IPS-15b (cell line): Measurements from ENCODE around the gene TRIM46.

ENCODE experiments used
- H3K27me3 ChIP-seq: one replicate; pipeline ENCODE4 v1.6.1; 2013; ENCODE audit warnings: low read length; ENCODE audit not compliant: control insufficient read depth, insufficient read depth
- H3K36me3 ChIP-seq: one replicate; pipeline ENCODE4 v1.6.1; 2013; ENCODE audit warnings: low read length; ENCODE audit not compliant: control insufficient read depth, insufficient read depth
- H3K4me1 ChIP-seq: one replicate; pipeline ENCODE4 v1.6.1; 2013; ENCODE audit warnings: mild to moderate bottlenecking, low read length; ENCODE audit not compliant: control insufficient read depth, insufficient read depth
- H3K4me3 ChIP-seq: one replicate; pipeline ENCODE4 v1.5.1; 2013; ENCODE audit warnings: low read depth, low read length
- H3K9ac ChIP-seq: one replicate; pipeline ENCODE4 v1.6.1; 2013; ENCODE audit warnings: low read depth, mild to moderate bottlenecking, low read length
- H3K9me3 ChIP-seq: one replicate; pipeline ENCODE4 v1.6.1; 2013; ENCODE audit warnings: mild to moderate bottlenecking, low read length; ENCODE audit not compliant: control insufficient read depth, insufficient read depth

The TRIM46 gene

GRCh38 chr1:155177192-155177917, 3.7 kb downstream of the TRIM46 start:
- Histone ChIP-seq H3K9me3 (no peaks in the 10 kb centered on the region), H3K9ac (no peak overlapping the region), H3K4me3 (no peak overlapping the region), H3K27me3 (no peaks in the 10 kb centered on the region), H3K4me1 (peaks cover 4% of the 10 kb centered on the region), H3K36me3 (peaks cover 32% of the 10 kb centered on the region)

DNA sequence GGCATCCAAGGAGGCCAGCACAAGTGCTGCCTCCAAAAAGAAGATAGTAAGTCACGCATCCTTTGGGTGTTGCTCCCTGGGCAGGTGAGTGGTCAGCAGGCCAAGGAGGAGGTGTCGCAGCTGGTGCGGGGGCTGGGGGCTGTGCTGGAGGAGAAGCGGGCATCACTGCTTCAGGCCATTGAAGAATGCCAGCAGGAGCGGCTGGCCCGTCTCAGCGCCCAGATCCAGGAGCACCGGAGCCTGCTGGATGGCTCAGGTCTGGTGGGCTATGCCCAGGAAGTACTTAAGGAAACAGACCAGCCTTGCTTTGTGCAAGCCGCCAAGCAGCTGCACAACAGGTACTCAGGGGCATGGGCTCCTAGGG, 4.3 kb downstream of the TRIM46 start:
- peaks cover 32% of the 10 kb centered on the region for H3K36me3 ChIP-seq
- H3K4me3 ChIP-seq: no peak overlapping the region
- H3K9me3 ChIP-seq: no peaks in the 10 kb centered on the region
- H3K27me3 ChIP-seq: no peaks in the 10 kb centered on the region
- H3K9ac ChIP-seq: no peak overlapping the region
- H3K4me1 ChIP-seq: peaks cover 4% of the 10 kb centered on the region

DNA sequence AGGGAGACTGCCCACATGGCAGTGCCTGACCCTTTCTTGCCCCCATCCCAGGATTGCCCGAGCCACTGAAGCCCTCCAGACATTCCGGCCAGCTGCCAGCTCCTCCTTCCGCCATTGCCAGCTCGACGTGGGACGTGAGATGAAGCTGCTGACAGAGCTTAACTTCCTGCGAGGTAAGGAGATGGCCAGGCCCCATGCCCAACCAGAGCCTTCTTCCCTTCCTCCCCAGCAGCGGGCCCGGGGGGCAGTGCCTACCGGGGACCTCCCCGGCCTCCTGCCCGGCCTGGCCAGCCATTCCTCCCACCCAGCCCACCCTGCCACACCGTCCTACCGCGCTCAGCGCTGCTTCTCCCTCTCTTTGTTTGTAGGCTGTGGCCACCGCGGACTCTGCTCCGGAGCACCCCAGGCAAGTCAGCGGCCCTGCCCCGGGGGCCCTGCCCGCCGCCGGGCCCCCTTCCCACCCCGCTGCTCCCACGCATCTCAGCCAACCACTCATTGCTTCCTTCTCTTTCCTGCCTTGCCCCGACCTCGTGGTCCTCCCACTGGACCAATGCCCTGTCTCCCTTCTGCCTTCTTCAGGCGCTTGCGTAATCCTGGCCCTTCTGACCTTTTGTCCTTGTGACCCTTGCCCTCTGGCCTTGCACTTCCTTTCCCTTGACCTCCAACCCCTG, 4.9 kb downstream of the TRIM46 start:
- Histone ChIP-seq H3K27me3 (no peaks in the 10 kb centered on the region), H3K36me3 (peaks cover 32% of the 10 kb centered on the region), H3K4me1 (peaks cover 4% of the 10 kb centered on the region), H3K9ac (no peak overlapping the region), H3K9me3 (no peaks in the 10 kb centered on the region), H3K4me3 (no peak overlapping the region)

GRCh38 chr1:155179112-155180031, 5.7 kb downstream of the TRIM46 start:
- H3K27me3 ChIP-seq: no peaks in the 10 kb centered on the region
- H3K4me3 ChIP-seq: no peak overlapping the region
- peaks cover 4% of the 10 kb centered on the region for H3K4me1 ChIP-seq
- H3K9ac ChIP-seq: no peak overlapping the region
- H3K36me3 ChIP-seq: peaks cover 39% of the 10 kb centered on the region
- no peaks in the 10 kb centered on the region for H3K9me3 ChIP-seq

DNA sequence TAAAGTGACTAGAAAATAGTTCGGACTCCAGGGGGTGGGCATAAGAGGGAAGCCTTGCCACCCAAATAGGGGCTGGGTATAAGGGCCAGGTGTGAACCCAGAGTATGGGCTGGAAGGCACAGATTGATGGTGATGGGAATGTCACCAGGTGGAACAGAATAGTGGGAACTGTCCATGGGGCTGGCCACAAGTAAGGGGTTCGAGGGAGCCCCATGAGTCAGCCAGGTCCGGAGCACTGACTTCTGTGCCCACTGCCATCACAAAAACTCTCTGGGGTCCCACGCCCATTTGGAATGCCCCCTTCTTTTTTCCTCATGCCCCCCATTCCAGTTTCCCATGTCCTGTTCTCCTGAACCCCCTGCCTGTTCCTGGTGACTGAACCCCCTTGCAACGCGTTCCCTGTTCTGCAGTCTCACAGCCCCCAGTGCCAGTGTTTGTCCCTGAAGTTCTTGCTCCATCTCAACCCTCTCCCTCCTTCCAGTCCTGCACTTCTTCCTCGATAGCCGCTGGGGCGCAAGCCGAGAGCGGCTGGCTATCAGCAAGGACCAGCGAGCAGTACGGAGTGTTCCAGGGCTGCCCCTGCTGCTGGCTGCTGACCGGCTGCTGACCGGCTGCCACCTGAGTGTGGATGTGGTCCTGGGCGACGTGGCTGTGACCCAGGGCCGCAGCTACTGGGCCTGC, 7.9 kb downstream of the TRIM46 start:
- no peaks in the 10 kb centered on the region for H3K9me3 ChIP-seq
- no peak overlapping the region for H3K4me3 ChIP-seq
- peaks cover 41% of the 10 kb centered on the region for H3K36me3 ChIP-seq
- no peak overlapping the region for H3K9ac ChIP-seq
- H3K4me1 ChIP-seq: peaks cover 7% of the 10 kb centered on the region
- H3K27me3 ChIP-seq: no peaks in the 10 kb centered on the region

GRCh38 chr1:155182052-155182550, 8.5 kb downstream of the TRIM46 start:
- peaks cover 37% of the 10 kb centered on the region for H3K36me3 ChIP-seq
- H3K9ac ChIP-seq: no peak overlapping the region
- no peak overlapping the region for H3K4me3 ChIP-seq

GRCh38 chr1:155183775-155184221, 10.1 kb downstream of the TRIM46 start:
- Histone ChIP-seq H3K9ac (no peak overlapping the region), H3K36me3 (peaks cover 23% of the 10 kb centered on the region), H3K9me3 (no peaks in the 10 kb centered on the region), H3K27me3 (no peaks in the 10 kb centered on the region), H3K4me3 (no peak overlapping the region), H3K4me1 (peaks cover 10% of the 10 kb centered on the region)

More at GRCh38 chr1:155182052-155182550, 8.5 kb downstream of the TRIM46 start:
- Histone ChIP-seq H3K4me1 (peaks cover 10% of the 10 kb centered on the region), H3K27me3 (no peaks in the 10 kb centered on the region), H3K9me3 (no peaks in the 10 kb centered on the region)

- Histone ChIP-seq H3K4me3 (no peak overlapping the region), H3K9me3 (no peaks in the 10 kb centered on the region), H3K9ac (no peak overlapping the region), H3K4me1 (peaks cover 10% of the 10 kb centered on the region), H3K27me3 (no peaks in the 10 kb centered on the region), H3K36me3 (peaks cover 17% of the 10 kb centered on the region)
Measured at GRCh38 chr1:155184351-155184811, 10.7 kb downstream of the TRIM46 start.

GRCh38 chr1:155184835-155185782, 11.5 kb downstream of the TRIM46 start:
- Histone ChIP-seq H3K9ac (no peak overlapping the region), H3K9me3 (no peaks in the 10 kb centered on the region), H3K4me1 (peaks cover 10% of the 10 kb centered on the region), H3K4me3 (no peak overlapping the region), H3K27me3 (no peaks in the 10 kb centered on the region), H3K36me3 (peaks cover 10% of the 10 kb centered on the region)

GRCh38 chr1:155185783-155186066, 12.1 kb downstream of the TRIM46 start:
- H3K4me3 ChIP-seq: no peak overlapping the region
- H3K27me3 ChIP-seq: no peaks in the 10 kb centered on the region
- H3K9ac ChIP-seq: no peak overlapping the region
- peaks cover 10% of the 10 kb centered on the region for H3K36me3 ChIP-seq
- H3K9me3 ChIP-seq: no peaks in the 10 kb centered on the region
- H3K4me1 ChIP-seq: peaks cover 10% of the 10 kb centered on the region
